H9 (cell line): ENCODE measurements around the gene USP5. TPM values are rescaled to one million over a fixed set of nuclear protein-coding genes. Genes with fewer than 3 reads are reported as not detected.

Experiments
- DNase-seq: peaks from one replicate; pipeline ENCODE4 v3.0.0-alpha.2; 2017
- H2AFZ ChIP-seq: one replicate; pipeline ENCODE4 v1.6.1; 2013; ENCODE audit warnings: mild to moderate bottlenecking, low read length, control low read depth, moderate library complexity
- H2AK5ac ChIP-seq: 2 replicates; pipeline ENCODE4 v1.6.1; 2013; ENCODE audit warnings: low read length, control low read depth, mixed read lengths; ENCODE audit not compliant: insufficient read length
- H2BK120ac ChIP-seq: one replicate; pipeline ENCODE4 v1.6.1; 2013; ENCODE audit warnings: low read depth, mild to moderate bottlenecking, low read length, control low read depth, inconsistent platforms; ENCODE audit not compliant: poor library complexity, severe bottlenecking
- H2BK12ac ChIP-seq: 2 replicates; pipeline ENCODE4 v1.6.1; 2013; ENCODE audit warnings: low read length, control low read depth, mixed read lengths, low read depth; ENCODE audit not compliant: insufficient read length
- H2BK15ac ChIP-seq: 2 replicates; pipeline ENCODE4 v1.6.1; 2013; ENCODE audit warnings: low read depth, low read length, control low read depth
- H2BK20ac ChIP-seq: one replicate; pipeline ENCODE4 v1.6.1; 2013; ENCODE audit warnings: low read depth, mild to moderate bottlenecking, low read length, control low read depth, inconsistent platforms; ENCODE audit not compliant: poor library complexity, severe bottlenecking
- H2BK5ac ChIP-seq: 2 replicates; pipeline ENCODE4 v1.6.1; 2013; ENCODE audit warnings: low read length, control low read depth, mixed read lengths; ENCODE audit not compliant: insufficient read length
- H3K14ac ChIP-seq: 2 replicates; pipeline ENCODE4 v1.6.1; 2013; ENCODE audit warnings: low read length, control low read depth; ENCODE audit not compliant: insufficient read depth
- H3K18ac ChIP-seq: 2 replicates; pipeline ENCODE4 v1.6.1; 2013; ENCODE audit warnings: low read depth, mild to moderate bottlenecking, mixed read lengths, low read length, control low read depth; ENCODE audit not compliant: insufficient read length
- H3K23ac ChIP-seq: 2 replicates; pipeline ENCODE4 v1.6.1; 2013; ENCODE audit warnings: low read length, control low read depth, mixed read lengths, low read depth; ENCODE audit not compliant: insufficient read length
- H3K23me2 ChIP-seq: 2 replicates; pipeline ENCODE4 v1.6.1; 2013; ENCODE audit warnings: low read depth, mild to moderate bottlenecking, mixed read lengths, low read length, control low read depth; ENCODE audit not compliant: insufficient read length, poor library complexity, severe bottlenecking
- H3K27ac ChIP-seq: 2 replicates; pipeline ENCODE4 v1.5.1; 2013; ENCODE audit warnings: low read length, control low read depth, mixed read lengths, low read depth; ENCODE audit not compliant: insufficient read length
- H3K27me3 ChIP-seq: 2 replicates; pipeline ENCODE4 v1.6.1; 2013; ENCODE audit warnings: low read length, control low read depth, inconsistent platforms; ENCODE audit not compliant: insufficient read depth
- H3K4ac ChIP-seq: 2 replicates; pipeline ENCODE4 v1.6.1; 2013; ENCODE audit warnings: low read depth, mild to moderate bottlenecking, control low read depth, inconsistent platforms, low read length, moderate library complexity
- H3K4me1 ChIP-seq: 2 replicates; pipeline ENCODE4 v1.6.1; 2013; ENCODE audit warnings: low read length, control low read depth, inconsistent platforms; ENCODE audit not compliant: insufficient read depth
- H3K4me2 ChIP-seq: 2 replicates; pipeline ENCODE4 v1.6.1; 2013; ENCODE audit warnings: low read length, control low read depth, mixed read lengths; ENCODE audit not compliant: insufficient read length, insufficient read depth
- H3K56ac ChIP-seq: 2 replicates; pipeline ENCODE4 v1.6.1; 2013; ENCODE audit warnings: low read depth, mild to moderate bottlenecking, mixed read lengths, low read length, control low read depth; ENCODE audit not compliant: insufficient read length
- H3K79me1 ChIP-seq: 2 replicates; pipeline ENCODE4 v1.6.1; 2013; ENCODE audit warnings: low read depth, mild to moderate bottlenecking, moderate library complexity, low read length, control low read depth, inconsistent platforms; ENCODE audit not compliant: insufficient read depth, poor library complexity, severe bottlenecking
- H3K79me2 ChIP-seq: 2 replicates; pipeline ENCODE4 v1.6.1; 2013; ENCODE audit warnings: low read length, control low read depth, inconsistent platforms; ENCODE audit not compliant: insufficient read depth
- H3K9ac ChIP-seq: 2 replicates; pipeline ENCODE4 v1.6.1; 2013; ENCODE audit warnings: low read length, control low read depth, mixed read lengths; ENCODE audit not compliant: insufficient read length; ENCODE audit errors: extremely low read depth
- H3K9me3 ChIP-seq: one replicate; pipeline ENCODE4 v1.6.1; 2013; ENCODE audit warnings: low read depth, low read length, inconsistent platforms; ENCODE audit not compliant: control insufficient read depth
- H3T11ph ChIP-seq: one replicate; pipeline ENCODE4 v1.6.1; 2013; ENCODE audit warnings: mild to moderate bottlenecking, low read length, control low read depth, inconsistent platforms
- H4K20me1 ChIP-seq: one replicate; pipeline ENCODE4 v1.6.1; 2013; ENCODE audit not compliant: control insufficient read depth, insufficient read length, insufficient read depth
- H4K5ac ChIP-seq: 2 replicates; pipeline ENCODE4 v1.6.1; 2013; ENCODE audit warnings: low read depth, mild to moderate bottlenecking, mixed read lengths, low read length, control low read depth; ENCODE audit not compliant: insufficient read length
- H4K8ac ChIP-seq: replicated peaks from 2 replicates; pipeline ENCODE4 v1.6.1; 2013; ENCODE audit warnings: low read length, control low read depth, mixed read lengths, low read depth; ENCODE audit not compliant: insufficient read length
- H4K91ac ChIP-seq: 2 replicates; pipeline ENCODE4 v1.6.1; 2013; ENCODE audit warnings: low read depth, mild to moderate bottlenecking, moderate library complexity, mixed read lengths, low read length, control low read depth; ENCODE audit not compliant: insufficient read length
- H3K27ac Mint-ChIP-seq, 3 experiments: 2 replicates in 2 of 3; 3 replicates in 1 of 3; pipeline ENCODE4 v1.8.0; 2020 to 2021; ENCODE audit warnings: mixed read lengths in 3 of 3, mild to moderate bottlenecking in 1 of 3, moderate library complexity in 1 of 3
- H3K27me3 Mint-ChIP-seq: 2 replicates; pipeline ENCODE4 v1.8.0; 2021; ENCODE audit warnings: low read depth, mild to moderate bottlenecking, moderate library complexity, mixed read lengths
- H3K36me3 Mint-ChIP-seq, 3 experiments: 2 replicates in 2 of 3; 3 replicates in 1 of 3; pipeline ENCODE4 v1.8.0; 2020 to 2021; ENCODE audit warnings: low read depth in 3 of 3, mixed read lengths in 3 of 3; ENCODE audit not compliant: insufficient read depth in 1 of 3
- H3K4me1 Mint-ChIP-seq, 2 experiments: 2 replicates each; pipeline ENCODE4 v1.8.0; 2020; ENCODE audit warnings: mixed read lengths in 2 of 2
- H3K4me3 Mint-ChIP-seq, 2 experiments: 2 replicates in 1 of 2; 3 replicates in 1 of 2; pipeline ENCODE4 v1.8.0; 2020 to 2021; ENCODE audit warnings: mild to moderate bottlenecking in 2 of 2, mixed read lengths in 2 of 2, moderate library complexity in 1 of 2
- H3K9me3 Mint-ChIP-seq, 2 experiments: 2 replicates in 1 of 2; 3 replicates in 1 of 2; pipeline ENCODE4 v1.8.0; 2020; ENCODE audit warnings: mild to moderate bottlenecking in 2 of 2, mixed read lengths in 2 of 2, moderate library complexity in 1 of 2
- whole genome bisulfite sequencing: extraction: QIAGEN DNeasy Blood & Tissue Kit; methylation state at CpG from one replicate; pipeline ENCODE4 v1.1.7; 2013; ENCODE audit warnings: missing lambda C conversion rate, low lambda C conversion rate, mixed read lengths; ENCODE audit not compliant: insufficient read length; ENCODE audit errors: extremely low coverage; 5-methylcytosine and 5-hydroxymethylcytosine counted together
- total RNA-seq: library from RNA; stranded (reverse); gene quantifications from 2 replicates; pipeline ENCODE4 v1.2.1, GENCODE V29; 2021
- TF ChIP-seq, protein P1 (sequence below): fragments of 200-600 bp; sonication (generic); conservative IDR thresholded peaks from 3 replicates; pipeline ENCODE4 v1.8.0; 2021; ENCODE audit warnings: antibody characterized with exemption, mild to moderate bottlenecking

Gene USP5
- total RNA-seq, 1 experiment from 2014 or later = 143 TPM

DNA sequence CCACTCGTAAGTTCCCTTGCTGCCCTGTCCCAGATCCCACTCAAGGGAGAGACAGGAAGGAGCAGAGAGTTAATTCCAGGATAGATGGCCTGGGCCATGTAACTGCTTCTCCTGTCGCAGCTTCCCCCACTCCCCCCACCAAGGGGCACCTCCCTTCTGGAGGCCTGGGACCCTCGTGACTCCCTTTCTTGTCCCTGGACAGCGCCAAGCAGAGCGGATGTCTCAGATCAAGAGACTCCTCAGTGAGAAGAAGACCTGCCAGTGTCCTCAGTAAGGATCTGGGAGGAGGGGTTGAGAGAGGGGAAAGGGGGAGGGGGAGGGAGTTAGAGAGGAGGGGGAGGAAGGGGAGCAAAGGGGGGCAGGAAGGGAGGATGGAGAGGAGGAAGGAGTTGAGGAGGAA lies 33.3 kb upstream of the USP5 start:
- Histone ChIP-seq H3K27me3 (peaks cover 4% of the 10 kb centered on the region; the same call in 1 of the 2 replicates), H3K4ac (no peak overlapping the region), H2AFZ (no peak overlapping the region), H3K79me2 (no peaks in the 10 kb centered on the region), H2BK20ac (no peak overlapping the region), H2BK15ac (no peak overlapping the region), H3K18ac (no peak overlapping the region), H3K14ac (no peak overlapping the region), H3K79me1 (no peaks in the 10 kb centered on the region), H3K4me2 (peak overlapping the region; percentile 17), H3K4me1 (peaks cover 7% of the 10 kb centered on the region; the same call in 1 of the 2 replicates), H3K9me3 (no peaks in the 10 kb centered on the region), H2BK12ac (no peak overlapping the region), H3K27ac (no peak overlapping the region), H4K8ac (no peak overlapping the region), H2BK120ac (no peak overlapping the region), H2BK5ac (no peak overlapping the region), H3K23ac (no peak overlapping the region), H4K20me1 (no peaks in the 10 kb centered on the region), H4K5ac (no peak overlapping the region), H3K56ac (no peak overlapping the region), H3T11ph (no peak overlapping the region), H2AK5ac (no peak overlapping the region), H3K23me2 (peaks cover 8% of the 10 kb centered on the region), H3K9ac (no peak overlapping the region), H4K91ac (no peak overlapping the region)
- H3K4me3 Mint-ChIP-seq = peak overlapping the region; percentile 17 to 72; a peak in 4 of 5 replicates
- TF ChIP-seq, protein P1, sequence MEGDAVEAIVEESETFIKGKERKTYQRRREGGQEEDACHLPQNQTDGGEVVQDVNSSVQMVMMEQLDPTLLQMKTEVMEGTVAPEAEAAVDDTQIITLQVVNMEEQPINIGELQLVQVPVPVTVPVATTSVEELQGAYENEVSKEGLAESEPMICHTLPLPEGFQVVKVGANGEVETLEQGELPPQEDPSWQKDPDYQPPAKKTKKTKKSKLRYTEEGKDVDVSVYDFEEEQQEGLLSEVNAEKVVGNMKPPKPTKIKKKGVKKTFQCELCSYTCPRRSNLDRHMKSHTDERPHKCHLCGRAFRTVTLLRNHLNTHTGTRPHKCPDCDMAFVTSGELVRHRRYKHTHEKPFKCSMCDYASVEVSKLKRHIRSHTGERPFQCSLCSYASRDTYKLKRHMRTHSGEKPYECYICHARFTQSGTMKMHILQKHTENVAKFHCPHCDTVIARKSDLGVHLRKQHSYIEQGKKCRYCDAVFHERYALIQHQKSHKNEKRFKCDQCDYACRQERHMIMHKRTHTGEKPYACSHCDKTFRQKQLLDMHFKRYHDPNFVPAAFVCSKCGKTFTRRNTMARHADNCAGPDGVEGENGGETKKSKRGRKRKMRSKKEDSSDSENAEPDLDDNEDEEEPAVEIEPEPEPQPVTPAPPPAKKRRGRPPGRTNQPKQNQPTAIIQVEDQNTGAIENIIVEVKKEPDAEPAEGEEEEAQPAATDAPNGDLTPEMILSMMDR = no peak
- no peak for DNase-seq
- H3K27ac Mint-ChIP-seq = peak overlapping the region; percentile 71 to 96 (median 74); a peak in 4 of 7 replicates
- H3K4me1 Mint-ChIP-seq = peaks cover 50 to 53% of the 10 kb centered on the region in 2 experiments
- WGBS = no CpG with 5 or more reads among the region's 5 CpGs
- H3K9me3 Mint-ChIP-seq = peaks cover 0 to 2% of the 10 kb centered on the region in 2 experiments; a peak in 1 of 5 replicates
- H3K27me3 Mint-ChIP-seq = peaks cover 68% of the 10 kb centered on the region
- peaks cover 0 to 3% (median 0%) of the 10 kb centered on the region in 3 experiments; a peak in 1 of 7 replicates for H3K36me3 Mint-ChIP-seq
